NCI-H2171 (cell line): ENCODE data around the gene BLVRB.
"Not testable (repeated sequence)": the region's sequence is repeated elsewhere in the genome, so short reads cannot be mapped to it uniquely, and the experiment has no call there.

Experiments used
- DNase-seq: peaks from one replicate; lab custom pipeline; 2025; lab: John Stamatoyannopoulos, UW

The BLVRB gene

GRCh38 chr19:40465557-40466218 is at the start of gene BLVRB:
Gene BLVRB (minus strand): TSS chr19:40465745. CDS start chr19:40465688, 57 bp downstream.
- DNase-seq, result peak; percentile 95

- DNase-seq, result no peak
Observed at GRCh38 chr19:40513741-40514315, 48.3 kb upstream of the BLVRB start.

- DNase-seq, result no peak
Observed at GRCh38 chr19:40513345-40513678, 47.8 kb upstream of the BLVRB start.

- DNase-seq, result peak; percentile 27
Observed at GRCh38 chr19:40512473-40513344, 47.2 kb upstream of the BLVRB start.

GRCh38 chr19:40512110-40512472 is 46.5 kb upstream of the BLVRB start:
- DNase-seq, result no peak

- no peak for DNase-seq
Observed at GRCh38 chr19:40511487-40511886, 45.9 kb upstream of the BLVRB start.

- DNase-seq, result no peak
Observed at GRCh38 chr19:40510526-40511115, 45.1 kb upstream of the BLVRB start.

GRCh38 chr19:40508739-40509260 is 43.3 kb upstream of the BLVRB start:
- DNase-seq, result no peak

- no peak for DNase-seq
Observed at GRCh38 chr19:40507892-40508291, 42.3 kb upstream of the BLVRB start.

- no peak for DNase-seq
Observed at GRCh38 chr19:40506099-40506498, 40.6 kb upstream of the BLVRB start.

GRCh38 chr19:40503320-40503695 is 37.8 kb upstream of the BLVRB start:
- peak; percentile 67 for DNase-seq

GRCh38 chr19:40502647-40503319 is 37.2 kb upstream of the BLVRB start:
- no peak for DNase-seq

GRCh38 chr19:40502081-40502480 is 36.5 kb upstream of the BLVRB start:
- DNase-seq, result no peak

GRCh38 chr19:40501599-40501998 is 36.1 kb upstream of the BLVRB start:
- DNase-seq, result no peak

- DNase-seq, result not testable (repeated sequence)
Observed at GRCh38 chr19:40500678-40501530, 35.4 kb upstream of the BLVRB start.

GRCh38 chr19:40499320-40499719 is 33.8 kb upstream of the BLVRB start:
- DNase-seq, result no peak

GRCh38 chr19:40497214-40497613 is 31.7 kb upstream of the BLVRB start:
- no peak for DNase-seq

GRCh38 chr19:40494191-40494838 is 28.8 kb upstream of the BLVRB start:
- DNase-seq, result no peak

- no peak for DNase-seq
Observed at GRCh38 chr19:40493778-40494177, 28.2 kb upstream of the BLVRB start.

GRCh38 chr19:40492274-40492673 is 26.7 kb upstream of the BLVRB start:
- DNase-seq, result no peak

GRCh38 chr19:40489882-40490230 is 24.3 kb upstream of the BLVRB start:
- DNase-seq, result no peak
